ENCODE measurements around the gene SEC22A. TPM values are rescaled to one million over a fixed set of nuclear protein-coding genes. Genes with fewer than 3 reads are reported as not detected.
A peak's percentile ranks its signal among the peaks of the same experiment; 100 is the strongest.
"Not testable (repeated sequence)": the region's sequence is repeated elsewhere in the genome, so short reads cannot be mapped to it uniquely, and the experiment has no call there.

Gene SEC22A
- polyA plus RNA-seq, 4 donors, result 25.5 to 31.8 (median 28.3) TPM

GRCh38 chr3:123169492-123169929 lies 32.2 kb upstream of the SEC22A start:
- no peak for DNase-seq (ENCODE audit: low read depth in 4 of 4, low spot score in 3 of 4)

- no peak for DNase-seq (ENCODE audit: low read depth in 4 of 4, low spot score in 3 of 4)
Measured at GRCh38 chr3:123169930-123170329, 31.8 kb upstream of the SEC22A start.

GRCh38 chr3:123180791-123181190 lies 21.0 kb upstream of the SEC22A start:
- no peak for DNase-seq (ENCODE audit: low read depth in 4 of 4, low spot score in 3 of 4)

GRCh38 chr3:123186695-123187094 lies 15.0 kb upstream of the SEC22A start:
- DNase-seq (ENCODE audit: low read depth in 4 of 4, low spot score in 3 of 4), result no peak

- no peak for DNase-seq (ENCODE audit: low read depth in 4 of 4, low spot score in 3 of 4)
Measured at GRCh38 chr3:123188058-123188457, 13.7 kb upstream of the SEC22A start.

- no peak for DNase-seq (ENCODE audit: low read depth in 4 of 4, low spot score in 3 of 4)
Measured at GRCh38 chr3:123193448-123194101, 8.2 kb upstream of the SEC22A start.

- DNase-seq (ENCODE audit: low read depth in 4 of 4, low spot score in 3 of 4), result peak in 1 of 4 donors; percentile 2
Measured at GRCh38 chr3:123194552-123194951, 7.2 kb upstream of the SEC22A start.

- DNase-seq (ENCODE audit: low read depth in 4 of 4, low spot score in 3 of 4), result no peak
Measured at GRCh38 chr3:123198372-123198771, 3.4 kb upstream of the SEC22A start.

GRCh38 chr3:123201223-123201556 lies 553 bp upstream of the SEC22A start:
- no peak for DNase-seq (ENCODE audit: low read depth in 4 of 4, low spot score in 3 of 4)

- DNase-seq (ENCODE audit: low read depth in 4 of 4, low spot score in 3 of 4), result peak in 1 of 4 donors; percentile 4
Measured at GRCh38 chr3:123202451-123202850, 708 bp downstream of the SEC22A start.

- DNase-seq (ENCODE audit: low read depth in 4 of 4, low spot score in 3 of 4), result no peak
Measured at GRCh38 chr3:123218990-123219389, 17.2 kb downstream of the SEC22A start.

GRCh38 chr3:123221369-123221768 lies 19.6 kb downstream of the SEC22A start:
- DNase-seq (ENCODE audit: low read depth in 4 of 4, low spot score in 3 of 4), result not testable (repeated sequence)

GRCh38 chr3:123225016-123225415 lies 23.3 kb downstream of the SEC22A start:
- no peak for DNase-seq (ENCODE audit: low read depth in 4 of 4, low spot score in 3 of 4)

- no peak for DNase-seq (ENCODE audit: low read depth in 4 of 4, low spot score in 3 of 4)
Measured at GRCh38 chr3:123226549-123226948, 24.8 kb downstream of the SEC22A start.

GRCh38 chr3:123229145-123229544 lies 27.4 kb downstream of the SEC22A start:
- DNase-seq (ENCODE audit: low read depth in 4 of 4, low spot score in 3 of 4), result no peak

- no peak for DNase-seq (ENCODE audit: low read depth in 4 of 4, low spot score in 3 of 4)
Measured at GRCh38 chr3:123236902-123237301, 35.2 kb downstream of the SEC22A start.

- DNase-seq (ENCODE audit: low read depth in 4 of 4, low spot score in 3 of 4), result not testable (repeated sequence)
Measured at GRCh38 chr3:123239186-123239585, 37.4 kb downstream of the SEC22A start.

- DNase-seq (ENCODE audit: low read depth in 4 of 4, low spot score in 3 of 4), result no peak
Measured at GRCh38 chr3:123239756-123240155, 38.0 kb downstream of the SEC22A start.

GRCh38 chr3:123244128-123244527 lies 42.4 kb downstream of the SEC22A start:
- no peak for DNase-seq (ENCODE audit: low read depth in 4 of 4, low spot score in 3 of 4)

GRCh38 chr3:123246866-123247265 lies 45.1 kb downstream of the SEC22A start:
- DNase-seq (ENCODE audit: low read depth in 4 of 4, low spot score in 3 of 4), result peak in 1 of 4 donors; percentile 14

GRCh38 chr3:123256256-123256655 lies 54.5 kb downstream of the SEC22A start:
- no peak for DNase-seq (ENCODE audit: low read depth in 4 of 4, low spot score in 3 of 4)

- no peak for DNase-seq (ENCODE audit: low read depth in 4 of 4, low spot score in 3 of 4)
Measured at GRCh38 chr3:123258359-123258758, 56.6 kb downstream of the SEC22A start.
